ENCODE measurements around the gene CENPB.
A peak's percentile ranks its signal among the peaks of the same experiment; 100 is the strongest.
"Not testable (repeated sequence)": the region's sequence is repeated elsewhere in the genome, so short reads cannot be mapped to it uniquely, and the experiment has no call there.

CENPB gene

DNA sequence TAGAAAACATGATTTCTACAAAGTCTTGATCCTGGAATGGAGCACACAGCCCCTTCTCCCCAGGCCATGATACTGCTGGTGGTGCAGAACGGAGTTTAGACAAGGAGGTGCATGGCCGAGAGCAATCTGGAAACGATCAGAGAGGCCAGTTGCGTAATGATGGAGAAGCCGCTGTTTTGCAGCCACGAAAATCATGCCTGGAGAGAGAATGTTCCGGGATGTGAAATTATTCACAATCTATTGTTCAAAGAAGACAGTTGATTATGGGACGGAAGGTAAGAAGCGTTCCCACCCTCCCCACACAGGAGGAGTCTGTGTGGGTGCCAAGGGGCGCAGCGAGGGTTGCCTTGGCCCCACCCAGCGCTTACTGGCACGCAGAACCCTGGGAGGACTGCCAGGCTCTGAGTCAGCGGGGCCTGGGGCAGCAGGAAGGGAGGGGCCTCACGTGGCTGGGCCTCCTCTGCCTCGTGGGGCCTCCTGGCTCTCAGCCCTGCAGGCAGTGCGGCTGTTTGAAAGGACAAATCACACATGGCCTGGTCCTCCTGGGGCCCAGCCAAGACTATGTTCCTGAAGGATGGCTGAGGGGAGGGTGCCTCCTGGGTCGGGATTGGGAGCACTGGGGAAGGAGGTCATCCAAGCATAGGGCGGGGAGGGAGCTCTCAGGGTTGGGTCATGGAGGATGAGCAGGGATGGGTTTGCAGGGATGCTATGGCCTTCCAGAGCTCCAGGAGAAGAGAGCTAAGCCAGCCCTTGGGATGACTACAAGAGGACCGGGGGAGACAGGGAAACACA lies 25.1 kb upstream of the CENPB start:
- peak; percentile 99 for DNase-seq (ENCODE audit: low read depth)

DNA sequence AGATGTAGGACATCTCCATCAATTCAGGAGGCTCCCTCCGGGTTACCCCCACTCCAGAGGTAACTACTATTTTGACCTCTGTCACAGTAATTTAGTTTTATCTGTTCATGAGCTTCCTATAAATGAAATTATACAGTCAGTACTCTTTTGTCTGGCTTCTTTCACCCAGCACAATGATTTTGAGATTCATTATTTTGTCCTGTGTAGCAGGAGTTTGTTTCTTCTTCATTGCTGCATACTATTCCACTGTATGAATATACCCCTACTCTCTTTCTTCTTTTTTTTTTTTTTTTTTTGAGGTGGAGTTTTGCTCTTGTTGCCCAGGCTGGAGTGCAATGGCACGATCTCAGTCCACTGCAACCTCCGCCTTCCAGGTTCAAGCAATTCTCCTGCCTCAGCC lies 22.0 kb upstream of the CENPB start:
- DNase-seq (ENCODE audit: low read depth) = no peak

DNA sequence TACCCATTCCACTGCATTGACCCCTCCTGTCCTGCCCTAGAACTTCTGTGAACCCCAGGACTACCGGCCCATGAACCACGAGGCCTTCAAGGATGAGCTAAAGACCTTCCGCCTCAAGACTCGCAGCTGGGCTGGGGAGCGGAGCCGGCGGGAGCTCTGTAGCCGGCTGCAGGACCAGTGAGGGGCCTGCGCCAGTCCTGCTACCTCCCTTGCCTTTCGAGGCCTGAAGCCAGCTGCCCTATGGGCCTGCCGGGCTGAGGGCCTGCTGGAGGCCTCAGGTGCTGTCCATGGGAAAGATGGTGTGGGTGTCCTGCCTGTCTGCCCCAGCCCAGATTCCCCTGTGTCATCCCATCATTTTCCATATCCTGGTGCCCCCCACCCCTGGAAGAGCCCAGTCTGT lies 18.2 kb upstream of the CENPB start:
- no peak for DNase-seq (ENCODE audit: low read depth)

- no peak for DNase-seq (ENCODE audit: low read depth)
These were observed 17.8 kb upstream of the CENPB start for GRCh38 chr20:3804254-3804751.

DNA sequence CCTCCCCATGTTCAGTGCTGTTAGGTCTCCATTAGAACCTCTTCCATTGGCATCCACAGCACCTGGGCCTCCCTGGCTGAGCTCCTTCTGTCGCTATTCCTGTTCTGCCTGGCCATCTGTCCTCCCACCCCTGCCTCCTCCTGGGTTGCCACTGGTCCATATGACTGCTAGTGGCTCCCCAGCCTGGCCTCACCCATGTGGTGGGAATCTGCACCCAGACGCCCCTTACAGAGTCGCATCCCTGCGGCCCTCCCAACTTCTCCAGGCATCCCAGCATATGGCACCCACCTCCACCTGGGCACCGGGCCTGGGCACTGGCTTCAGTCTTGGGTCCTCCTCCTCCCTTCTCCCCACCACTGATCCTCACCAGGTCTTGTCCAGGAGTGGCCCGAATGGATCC lies 17.3 kb upstream of the CENPB start:
- DNase-seq (ENCODE audit: low read depth) = no peak

- DNase-seq (ENCODE audit: low read depth) = no peak
These were observed 16.7 kb upstream of the CENPB start for GRCh38 chr20:3803289-3803688.

- no peak for DNase-seq (ENCODE audit: low read depth)
These were observed 16.1 kb upstream of the CENPB start for GRCh38 chr20:3802524-3803239.

GRCh38 chr20:3801846-3802245 lies 15.3 kb upstream of the CENPB start:
- DNase-seq (ENCODE audit: low read depth) = no peak

- DNase-seq (ENCODE audit: low read depth) = no peak
These were observed 14.8 kb upstream of the CENPB start for GRCh38 chr20:3801299-3801698.

- no peak for DNase-seq (ENCODE audit: low read depth)
These were observed 14.3 kb upstream of the CENPB start for GRCh38 chr20:3800878-3801260.

GRCh38 chr20:3800256-3800877 lies 13.8 kb upstream of the CENPB start:
- no peak for DNase-seq (ENCODE audit: low read depth)

GRCh38 chr20:3798908-3799248 lies 12.3 kb upstream of the CENPB start:
- DNase-seq (ENCODE audit: low read depth) = no peak

- DNase-seq (ENCODE audit: low read depth) = no peak
These were observed 11.8 kb upstream of the CENPB start for GRCh38 chr20:3798373-3798768.

- DNase-seq (ENCODE audit: low read depth) = no peak
These were observed 11.2 kb upstream of the CENPB start for GRCh38 chr20:3797592-3798372.

DNA sequence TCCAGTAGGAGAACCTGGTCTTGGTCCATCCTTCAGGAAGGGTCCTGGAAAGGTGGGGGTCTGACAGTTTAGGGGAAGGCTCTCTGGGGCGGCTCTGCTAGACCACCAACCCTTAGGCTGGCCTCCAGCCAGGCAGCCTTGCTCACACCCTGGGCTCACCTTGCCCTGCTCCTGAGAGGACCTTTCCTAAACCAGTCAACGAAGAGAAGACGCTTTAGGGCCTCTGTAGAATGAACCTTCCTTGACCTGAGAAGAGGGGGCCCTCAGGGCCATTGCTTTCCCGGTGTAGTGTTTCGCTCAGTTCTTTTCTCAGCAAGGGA lies 10.6 kb upstream of the CENPB start:
- no peak for DNase-seq (ENCODE audit: low read depth)

DNA sequence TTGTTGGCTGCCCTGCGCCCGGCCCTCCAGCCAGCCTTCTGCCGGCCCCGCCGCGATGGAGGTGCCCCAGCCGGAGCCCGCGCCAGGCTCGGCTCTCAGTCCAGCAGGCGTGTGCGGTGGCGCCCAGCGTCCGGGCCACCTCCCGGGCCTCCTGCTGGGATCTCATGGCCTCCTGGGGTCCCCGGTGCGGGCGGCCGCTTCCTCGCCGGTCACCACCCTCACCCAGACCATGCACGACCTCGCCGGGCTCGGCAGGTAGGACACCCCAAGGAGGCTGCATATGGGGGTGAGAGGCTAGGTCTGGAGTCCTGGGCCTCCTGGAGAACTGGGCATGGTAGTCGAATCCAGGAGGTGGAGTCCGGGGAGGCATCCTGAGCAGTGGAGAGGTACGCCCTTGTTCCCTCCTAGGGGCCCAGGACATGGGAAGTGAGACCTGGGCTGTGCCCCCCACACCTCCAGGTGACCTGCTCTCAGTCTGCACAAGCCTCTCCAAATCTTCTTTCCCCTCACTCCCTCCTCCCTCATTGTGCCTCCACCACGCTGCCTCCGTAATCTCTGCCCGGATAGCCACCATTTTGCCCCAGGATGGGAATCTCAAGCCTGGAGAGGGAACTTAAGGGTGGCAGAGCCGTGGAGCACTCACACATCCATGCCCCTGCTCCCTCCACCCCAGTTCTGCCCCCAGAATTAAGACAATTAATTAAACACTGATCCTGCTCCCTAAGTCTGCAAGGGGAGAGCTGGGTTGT lies 10.1 kb upstream of the CENPB start:
- DNase-seq (ENCODE audit: low read depth) = no peak

GRCh38 chr20:3795511-3796468 lies 9.2 kb upstream of the CENPB start, which contains the start of gene CDC25B:
TSS of gene CDC25B (plus strand) at chr20:3796310. CDS start at chr20:3796532, 222 bp downstream.
- peak; percentile 81 for DNase-seq (ENCODE audit: low read depth)

DNA sequence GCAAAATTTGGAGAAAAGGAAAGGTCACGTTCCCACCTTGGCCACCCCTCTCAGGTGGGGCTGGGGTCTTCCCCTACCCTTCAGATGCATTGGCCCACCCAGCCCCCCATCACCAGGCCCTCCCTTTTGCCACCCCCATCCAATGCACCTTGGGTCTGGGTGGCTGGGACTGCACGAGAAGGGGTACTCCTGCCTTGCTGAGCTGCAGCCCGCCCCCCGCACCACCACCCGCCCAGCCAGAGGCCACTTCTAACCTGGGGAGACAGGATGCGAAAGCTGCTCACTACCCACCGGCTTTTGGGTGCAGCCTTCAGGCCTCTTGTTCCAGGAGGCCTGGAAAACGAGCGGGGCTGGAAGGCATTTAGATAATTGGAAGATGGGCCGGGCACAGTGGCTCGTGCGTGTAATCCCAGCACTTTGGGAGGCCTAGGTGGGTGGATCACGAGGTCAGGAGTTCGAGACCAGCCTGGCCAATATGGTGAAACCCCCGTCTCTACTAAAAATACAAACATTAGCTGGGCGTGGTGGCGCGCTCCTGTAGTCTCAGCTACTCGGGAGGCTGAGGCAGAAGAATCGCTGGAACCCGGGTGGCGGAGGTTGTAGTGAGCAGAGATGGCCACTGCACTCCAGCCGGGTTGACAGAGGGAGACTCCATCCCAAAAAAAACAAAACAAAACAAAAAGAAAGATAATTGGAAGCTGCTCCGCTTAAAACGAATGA lies 8.3 kb upstream of the CENPB start:
- no peak for DNase-seq (ENCODE audit: low read depth)

- not testable (repeated sequence) for DNase-seq (ENCODE audit: low read depth)
These were observed 7.6 kb upstream of the CENPB start for GRCh38 chr20:3794168-3794567.

DNA sequence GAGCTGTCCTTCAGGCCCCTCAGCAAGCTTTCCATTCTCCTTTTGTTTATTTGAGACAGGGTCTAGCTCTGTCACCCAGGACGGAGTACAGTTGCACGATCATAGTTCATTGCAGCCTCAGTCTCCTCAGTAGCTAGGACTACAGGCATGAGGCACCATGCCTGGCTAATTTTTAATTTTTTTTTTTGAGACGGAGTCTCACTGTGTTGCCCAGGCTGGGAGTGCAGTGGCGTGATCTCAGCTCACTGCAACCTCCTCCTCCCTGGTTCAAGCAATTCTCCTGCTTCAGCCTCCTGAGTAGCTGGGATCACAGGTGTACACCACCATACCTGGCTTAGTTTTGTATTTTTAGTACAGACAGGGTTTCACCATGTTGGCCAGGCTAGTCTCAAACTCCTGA lies 2.7 kb upstream of the CENPB start:
- DNase-seq (ENCODE audit: low read depth) = not testable (repeated sequence)

All from GM04504 (cell line).